Measurements from ENCODE around the gene SLC15A4.

GRCh38 chr12:128797119-128798118 is 26.3 kb downstream of the SLC15A4 start:
- TF ChIP-seq EP300 (IDR thresholded peaks at IDR 0.05), result no peak
- no peak for TF ChIP-seq POLR2A (IDR thresholded peaks at IDR 0.05)
- TF ChIP-seq, protein P1, sequence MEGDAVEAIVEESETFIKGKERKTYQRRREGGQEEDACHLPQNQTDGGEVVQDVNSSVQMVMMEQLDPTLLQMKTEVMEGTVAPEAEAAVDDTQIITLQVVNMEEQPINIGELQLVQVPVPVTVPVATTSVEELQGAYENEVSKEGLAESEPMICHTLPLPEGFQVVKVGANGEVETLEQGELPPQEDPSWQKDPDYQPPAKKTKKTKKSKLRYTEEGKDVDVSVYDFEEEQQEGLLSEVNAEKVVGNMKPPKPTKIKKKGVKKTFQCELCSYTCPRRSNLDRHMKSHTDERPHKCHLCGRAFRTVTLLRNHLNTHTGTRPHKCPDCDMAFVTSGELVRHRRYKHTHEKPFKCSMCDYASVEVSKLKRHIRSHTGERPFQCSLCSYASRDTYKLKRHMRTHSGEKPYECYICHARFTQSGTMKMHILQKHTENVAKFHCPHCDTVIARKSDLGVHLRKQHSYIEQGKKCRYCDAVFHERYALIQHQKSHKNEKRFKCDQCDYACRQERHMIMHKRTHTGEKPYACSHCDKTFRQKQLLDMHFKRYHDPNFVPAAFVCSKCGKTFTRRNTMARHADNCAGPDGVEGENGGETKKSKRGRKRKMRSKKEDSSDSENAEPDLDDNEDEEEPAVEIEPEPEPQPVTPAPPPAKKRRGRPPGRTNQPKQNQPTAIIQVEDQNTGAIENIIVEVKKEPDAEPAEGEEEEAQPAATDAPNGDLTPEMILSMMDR (IDR thresholded peaks at IDR 0.05), result no peak
- no peak for TF ChIP-seq POLR2AphosphoS5 (IDR thresholded peaks at IDR 0.05)

Measured in gastroesophageal sphincter (tissue), 3 donors.